AG09319 (cell line): ENCODE results near the gene ALDOB.

Experiments
- DNase-seq: peaks from one replicate; pipeline ENCODE4 v3.0.0-alpha.2; 2010; ENCODE audit warnings: low read depth; ENCODE audit errors: extremely low read depth
- CTCF ChIP-seq: IDR thresholded peaks from 2 replicates; pipeline ENCODE4 v1.5.1; 2011; ENCODE audit warnings: low read depth, mild to moderate bottlenecking, inconsistent platforms, low read length, moderate library complexity

Gene ALDOB

GRCh38 chr9:101468116-101468515 lies 32.5 kb upstream of the ALDOB start:
- DNase-seq = no peak
- TF ChIP-seq CTCF = no peak

- no peak for DNase-seq
- no peak for TF ChIP-seq CTCF
Measured at GRCh38 chr9:101467690-101468089, 32.1 kb upstream of the ALDOB start.

GRCh38 chr9:101466863-101467262 lies 31.3 kb upstream of the ALDOB start:
- TF ChIP-seq CTCF = no peak
- no peak for DNase-seq

- DNase-seq = peak; percentile 68
- peak; percentile 67 for TF ChIP-seq CTCF
Measured at GRCh38 chr9:101465326-101465915, 29.8 kb upstream of the ALDOB start.

GRCh38 chr9:101463397-101463796 lies 27.8 kb upstream of the ALDOB start:
- no peak for TF ChIP-seq CTCF
- no peak for DNase-seq

GRCh38 chr9:101462558-101462957 lies 27.0 kb upstream of the ALDOB start:
- no peak for DNase-seq

GRCh38 chr9:101460965-101461364 lies 25.4 kb upstream of the ALDOB start:
- DNase-seq = no peak
- TF ChIP-seq CTCF = no peak

More at GRCh38 chr9:101462558-101462957, 27.0 kb upstream of the ALDOB start:
- TF ChIP-seq CTCF = no peak
